ENCODE measurements around the gene RCVRN. TPM values are rescaled to one million over a fixed set of nuclear protein-coding genes. Genes with fewer than 3 reads are reported as not detected.
A peak's percentile ranks its signal among the peaks of the same experiment; 100 is the strongest.

The RCVRN gene
- total RNA-seq, 4 donors from 2014 or later, result 0.42 to 1.9 (median 0.69) TPM

DNA sequence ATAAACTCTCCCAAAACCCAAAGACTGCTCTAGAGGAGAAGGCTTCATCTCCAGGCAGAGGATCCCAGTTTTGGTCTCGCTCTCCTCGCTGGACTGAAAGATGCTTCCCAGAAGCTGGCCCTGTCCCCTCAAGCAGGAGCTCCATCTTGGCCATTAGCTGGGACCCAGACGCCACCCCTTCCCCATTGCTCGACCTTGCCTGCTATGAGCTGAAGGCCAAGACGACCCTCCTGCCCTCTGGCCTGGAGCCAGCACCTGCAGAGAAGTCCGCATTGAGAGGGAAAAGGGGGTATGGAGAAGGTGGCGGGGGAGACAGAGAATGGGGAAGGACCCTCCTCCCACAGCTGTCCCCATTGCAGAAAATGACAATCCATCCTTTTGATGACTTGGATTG lies 3.6 kb upstream of the RCVRN start:
- Histone ChIP-seq H3K4me1 (no peaks in the 10 kb centered on the region), H3K27ac (no peak overlapping the region), H3K36me3 (no peaks in the 10 kb centered on the region), H3K27me3 (peaks cover 11% of the 10 kb centered on the region), H3K4me3 (no peak overlapping the region), H3K9me3 (no peaks in the 10 kb centered on the region)
- DNase-seq (ENCODE audit: low spot score in 2 of 2), result no peak
- WGBS, result 65% methylated on average over 5 of the region's 7 CpGs
- TF ChIP-seq POLR2A (IDR thresholded peaks at IDR 0.05) (no peak), CTCF (IDR thresholded peaks at IDR 0.05) (no peak), EP300 (IDR thresholded peaks at IDR 0.05) (no peak), POLR2AphosphoS5 (IDR thresholded peaks at IDR 0.05) (no peak)

- TF ChIP-seq CTCF (IDR thresholded peaks at IDR 0.05) (no peak), POLR2AphosphoS5 (IDR thresholded peaks at IDR 0.05) (no peak), EP300 (IDR thresholded peaks at IDR 0.05) (no peak), POLR2A (IDR thresholded peaks at IDR 0.05) (no peak)
- H3K4me3 ChIP-seq, result no peak overlapping the region
- H3K27ac ChIP-seq, result no peak overlapping the region
- no peaks in the 10 kb centered on the region for H3K9me3 ChIP-seq
- H3K4me1 ChIP-seq, result no peaks in the 10 kb centered on the region
- 30% methylated on average over 7 of the region's 12 CpGs for WGBS
- DNase-seq (ENCODE audit: low spot score in 2 of 2), result no peak
- H3K36me3 ChIP-seq, result no peaks in the 10 kb centered on the region
- peaks cover 11% of the 10 kb centered on the region for H3K27me3 ChIP-seq
These were observed 3.0 kb upstream of the RCVRN start for GRCh38 chr17:9907883-9908648.

DNA sequence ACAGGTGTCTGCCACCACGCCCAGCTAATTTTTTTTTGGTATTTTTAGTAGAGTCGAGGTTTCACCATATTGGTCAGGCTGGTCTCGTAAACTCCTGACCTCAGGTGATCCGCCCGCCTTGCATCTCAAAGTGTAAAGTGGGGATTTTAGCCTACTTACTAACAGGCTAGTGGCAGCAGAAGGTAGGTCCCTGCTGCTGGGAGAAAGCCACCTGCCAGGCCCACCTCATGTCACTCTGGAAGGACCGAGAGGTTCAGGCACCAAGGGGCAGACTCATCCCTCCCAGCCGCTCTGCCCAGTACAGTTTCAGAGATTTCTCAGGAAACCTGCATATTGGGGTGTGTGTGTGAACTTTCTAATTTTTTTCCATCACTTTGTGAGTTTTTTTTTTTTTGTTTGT lies 2.1 kb upstream of the RCVRN start:
- Histone ChIP-seq H3K4me1 (no peaks in the 10 kb centered on the region), H3K36me3 (no peaks in the 10 kb centered on the region), H3K27ac (no peak overlapping the region), H3K4me3 (no peak overlapping the region), H3K9me3 (no peaks in the 10 kb centered on the region), H3K27me3 (peaks cover 11% of the 10 kb centered on the region)
- 79% methylated on average over 7 of the region's 7 CpGs for WGBS
- TF ChIP-seq EP300 (IDR thresholded peaks at IDR 0.05) (no peak), POLR2AphosphoS5 (IDR thresholded peaks at IDR 0.05) (no peak), POLR2A (IDR thresholded peaks at IDR 0.05) (no peak), CTCF (IDR thresholded peaks at IDR 0.05) (no peak)
- DNase-seq (ENCODE audit: low spot score in 2 of 2), result no peak

GRCh38 chr17:9906616-9907015 lies 1.5 kb upstream of the RCVRN start:
- H3K9me3 ChIP-seq, result no peaks in the 10 kb centered on the region
- H3K4me3 ChIP-seq, result no peak overlapping the region
- TF ChIP-seq POLR2AphosphoS5 (IDR thresholded peaks at IDR 0.05) (no peak), EP300 (IDR thresholded peaks at IDR 0.05) (no peak)
- no peaks in the 10 kb centered on the region for H3K36me3 ChIP-seq
- no peak overlapping the region for H3K27ac ChIP-seq
- no peaks in the 10 kb centered on the region for H3K4me1 ChIP-seq
- WGBS, result 43% methylated on average over 11 of the region's 14 CpGs
- DNase-seq (ENCODE audit: low spot score in 2 of 2), result peak in 1 of 2 donors; percentile 55
- H3K27me3 ChIP-seq, result peaks cover 11% of the 10 kb centered on the region

DNA sequence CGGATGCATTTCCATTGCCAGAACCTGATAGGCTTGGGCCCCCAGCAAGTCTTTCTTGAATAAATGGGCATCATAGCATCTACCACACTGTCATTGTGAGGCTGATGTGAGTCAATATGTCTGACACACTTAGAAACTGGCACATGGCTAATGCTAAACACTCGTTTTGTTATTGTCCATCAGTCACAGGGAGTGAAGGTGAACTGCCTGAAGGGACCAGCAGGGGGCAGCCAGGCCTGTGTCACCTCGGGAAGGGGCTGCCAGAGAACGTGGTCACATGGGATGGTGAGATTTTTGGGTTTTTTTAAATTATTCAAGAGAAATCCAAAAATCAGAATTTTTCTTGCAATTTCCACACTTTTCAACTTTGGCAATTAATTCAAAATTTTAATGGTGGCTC lies 831 bp upstream of the RCVRN start:
- TF ChIP-seq EP300 (IDR thresholded peaks at IDR 0.05), result no peak
- no peak for TF ChIP-seq POLR2A (IDR thresholded peaks at IDR 0.05)
- TF ChIP-seq CTCF (IDR thresholded peaks at IDR 0.05), result peak; percentile 20 to 50
- TF ChIP-seq POLR2AphosphoS5 (IDR thresholded peaks at IDR 0.05), result no peak
- Histone ChIP-seq H3K9me3 (no peaks in the 10 kb centered on the region), H3K27ac (no peak overlapping the region), H3K27me3 (peaks cover 11% of the 10 kb centered on the region), H3K4me1 (no peaks in the 10 kb centered on the region), H3K4me3 (no peak overlapping the region), H3K36me3 (no peaks in the 10 kb centered on the region)
- WGBS, result 18% methylated on average over 4 of the region's 4 CpGs
- DNase-seq (ENCODE audit: low spot score in 2 of 2), result no peak
